AG04449 (cell line): ENCODE results near the gene STK32B.

ENCODE experiments used
- CTCF ChIA-PET: fragments of 350-600 bp; formaldehyde crosslinking; extraction: SDS; loops from one replicate; lab custom pipeline; 2021; ENCODE audit warnings: antibody characterized with exemption; lab: Yijun Ruan, JAX
- POLR2A ChIA-PET: fragments of 400-600, 350-600 bp; formaldehyde crosslinking; extraction: SDS; loops from one replicate; lab custom pipeline; 2020; ENCODE audit warnings: antibody characterized with exemption, inconsistent platforms; lab: Yijun Ruan, JAX
- DNase-seq: peaks from one replicate; pipeline ENCODE4 v3.0.0-alpha.2; 2010; ENCODE audit warnings: low read depth, low spot score
- H3K4me3 ChIP-seq: 2 replicates; pipeline ENCODE4 v1.5.1; 2011; ENCODE audit warnings: low read depth, mild to moderate bottlenecking, control low read depth, low read length
- CTCF ChIP-seq: IDR thresholded peaks from one replicate; pipeline ENCODE4 v1.5.1; 2011; ENCODE audit warnings: mild to moderate bottlenecking, moderate library complexity, low read length, control low read depth, inconsistent platforms; ENCODE audit not compliant: insufficient read depth; ENCODE audit errors: missing control alignments

Gene STK32B

GRCh38 chr4:5040856-5041620 lies 10.2 kb upstream of the STK32B start:
- CTCF ChIA-PET = interaction anchor here (1.5 kb wide), 1 partner anchor 10 kb away, joined by 13 read pairs; the partner anchor contains the start of gene STK32B
- POLR2A ChIA-PET = no interaction called here
- no peak overlapping the region for H3K4me3 ChIP-seq
- DNase-seq = no peak
- no peak for TF ChIP-seq CTCF

GRCh38 chr4:5041699-5042098 lies 9.6 kb upstream of the STK32B start:
- POLR2A ChIA-PET = no interaction called here

GRCh38 chr4:5043579-5043978 lies 7.7 kb upstream of the STK32B start:
- no peak for DNase-seq
- ChIA-PET CTCF (interaction anchor here (1.7 kb wide), 1 partner anchor 8 kb away, joined by 9 read pairs; the partner anchor contains the start of gene STK32B), POLR2A (no interaction called here)
- H3K4me3 ChIP-seq = no peak overlapping the region
- TF ChIP-seq CTCF = no peak

More at GRCh38 chr4:5041699-5042098, 9.6 kb upstream of the STK32B start:
- no peak for TF ChIP-seq CTCF
- CTCF ChIA-PET = interaction anchor here (1.5 to 1.7 kb wide), 2 partner anchors 9 to 10 kb away, joined by 9 to 13 read pairs; partner anchors contain the start of gene STK32B
- no peak overlapping the region for H3K4me3 ChIP-seq
- no peak for DNase-seq

- ChIA-PET CTCF (no interaction called here), POLR2A (no interaction called here)
- TF ChIP-seq CTCF = no peak
- no peak overlapping the region for H3K4me3 ChIP-seq
- no peak for DNase-seq
Measured at GRCh38 chr4:5044341-5044740, 6.9 kb upstream of the STK32B start.

- ChIA-PET POLR2A (no interaction called here), CTCF (no interaction called here)
- no peak overlapping the region for H3K4me3 ChIP-seq
- DNase-seq = no peak
- no peak for TF ChIP-seq CTCF
Measured at GRCh38 chr4:5045097-5045496, 6.2 kb upstream of the STK32B start.

GRCh38 chr4:5048721-5049120 lies 2.6 kb upstream of the STK32B start:
- no peak for DNase-seq
- H3K4me3 ChIP-seq = no peak overlapping the region
- TF ChIP-seq CTCF = no peak
- ChIA-PET CTCF (interaction anchor here (2.3 to 3.2 kb wide), 3 partner anchors 13 to 411 kb away, joined by 8 to 25 read pairs (median 20); no protein-coding TSS in a partner anchor), POLR2A (no interaction called here)
